Natural killer cell (primary cell): ENCODE data around the gene PPFIBP2. TPM values are rescaled to one million over a fixed set of nuclear protein-coding genes. Genes with fewer than 3 reads are reported as not detected.
A peak's percentile ranks its signal among the peaks of the same experiment; 100 is the strongest.

Experiments used
- ATAC-seq, 3 donors: fragments of 150-1000 bp in 2 of 3; fragments of 200-7000 bp in 1 of 3; cut with Tn5 transposase; 1 replicate in 1 of 3; 2 replicates in 2 of 3; pipeline ENCODE4 v1.10.0; 2021; ENCODE audit warnings: mild to moderate bottlenecking in 2 of 3, moderate library complexity in 2 of 3
- DNase-seq, 2 donors: peaks; one replicate each; pipeline versions ENCODE4 v3.0.0 to v3.0.0-alpha.2; 2013 to 2021; ENCODE audit warnings: mixed read lengths in 1 of 2
- H3K27ac ChIP-seq: one replicate; pipeline ENCODE4 v1.5.1; 2013; ENCODE audit warnings: mild to moderate bottlenecking, low read length
- H3K27me3 ChIP-seq: one replicate; pipeline ENCODE4 v1.6.1; 2013; ENCODE audit warnings: low read length; ENCODE audit not compliant: control insufficient read depth, insufficient read depth
- H3K36me3 ChIP-seq: one replicate; pipeline ENCODE4 v1.6.1; 2013; ENCODE audit warnings: low read length; ENCODE audit not compliant: control insufficient read depth, insufficient read depth
- H3K4me1 ChIP-seq: one replicate; pipeline ENCODE4 v1.6.1; 2013; ENCODE audit warnings: low read length; ENCODE audit not compliant: control insufficient read depth, insufficient read depth
- H3K4me3 ChIP-seq: one replicate; pipeline ENCODE4 v1.5.1; 2013; ENCODE audit warnings: low read length
- H3K9me3 ChIP-seq: one replicate; pipeline ENCODE4 v1.6.1; 2013; ENCODE audit warnings: low read length; ENCODE audit not compliant: control insufficient read depth, insufficient read depth
- H3K27ac Mint-ChIP-seq, 2 donors: one replicate each; pipeline ENCODE4 v1.8.0; 2022; ENCODE audit warnings: mild to moderate bottlenecking in 2 of 2, mixed read lengths in 2 of 2, moderate library complexity in 1 of 2
- H3K27me3 Mint-ChIP-seq, 2 donors: one replicate each; pipeline ENCODE4 v1.8.0; 2022; ENCODE audit warnings: low read depth in 2 of 2, mixed read lengths in 2 of 2
- H3K36me3 Mint-ChIP-seq: one replicate; pipeline ENCODE4 v1.8.0; 2022; ENCODE audit warnings: mixed read lengths
- H3K4me1 Mint-ChIP-seq, 2 donors: one replicate each; pipeline ENCODE4 v1.8.0; 2022; ENCODE audit warnings: mixed read lengths in 2 of 2
- H3K4me3 Mint-ChIP-seq: one replicate; pipeline ENCODE4 v1.8.0; 2022; ENCODE audit warnings: mild to moderate bottlenecking, moderate library complexity, mixed read lengths
- H3K9me3 Mint-ChIP-seq, 2 donors: one replicate each; pipeline ENCODE4 v1.8.0; 2022; ENCODE audit warnings: mixed read lengths in 2 of 2
- CTCF ChIP-seq: fragments of 200-600 bp; IDR thresholded peaks from one replicate; pipeline ENCODE4 v1.8.0; 2022; ENCODE audit warnings: antibody characterized with exemption
- WGBS: methylation state at CpG from one replicate; pipeline ENCODE4 v1.1.7; 2013; ENCODE audit warnings: missing lambda C conversion rate; ENCODE audit not compliant: insufficient coverage; 5-methylcytosine and 5-hydroxymethylcytosine counted together
- intact Hi-C: fragments of 100-400 bp; cut with micrococcal nuclease; formaldehyde crosslinking; loops from one replicate; pipeline ENCODE4 v1.14.2; 2022
- total RNA-seq, 4 donors: library from RNA; stranded (reverse); fragments of 120-200 nt in 1 of 4; gene quantifications; one replicate each; pipeline versions ENCODE4 v1.2.3 to v1.2.4, GENCODE V29; 2013 to 2022

The PPFIBP2 gene
- total RNA-seq, 3 donors from 2014 or later (not counting 1 experiment from before 2014, with no cell fraction given): 15.1 to 23.7 (median 23.1) TPM

GRCh38 chr11:7688238-7688826 is 174.5 kb downstream of the PPFIBP2 start:
- Histone ChIP-seq H3K9me3 (no peaks in the 10 kb centered on the region), H3K4me3 (no peak overlapping the region), H3K27ac (no peak overlapping the region), H3K4me1 (no peaks in the 10 kb centered on the region), H3K36me3 (no peaks in the 10 kb centered on the region), H3K27me3 (peaks cover 3% of the 10 kb centered on the region)
- Mint-ChIP-seq H3K9me3 (no peaks in the 10 kb centered on the region), H3K27me3 (peaks cover 25 to 46% of the 10 kb centered on the region in 2 donors), H3K4me3 (no peak overlapping the region), H3K4me1 (no peaks in the 10 kb centered on the region), H3K36me3 (no peaks in the 10 kb centered on the region), H3K27ac (no peak overlapping the region)
- peak in 2 of 3 donors; percentile 44 to 54 for ATAC-seq
- 5% methylated on average over 2 of the region's 4 CpGs for WGBS
- DNase-seq: peak in 1 of 2 donors; percentile 59
- intact Hi-C loops: loop anchor here (1.0 kb wide), 1 partner anchor 175 kb away; the partner anchor contains the start of gene PPFIBP2
- TF ChIP-seq CTCF: peak; percentile 74

- H3K9me3 Mint-ChIP-seq: no peaks in the 10 kb centered on the region
- no peak overlapping the region for H3K27ac ChIP-seq
- no peak for TF ChIP-seq CTCF
- no peaks in the 10 kb centered on the region for H3K9me3 ChIP-seq
- no peaks in the 10 kb centered on the region for H3K4me1 ChIP-seq
- peaks cover 8% of the 10 kb centered on the region for H3K27me3 ChIP-seq
- no peak overlapping the region for H3K4me3 Mint-ChIP-seq
- H3K36me3 Mint-ChIP-seq: no peaks in the 10 kb centered on the region
- H3K4me1 Mint-ChIP-seq: no peaks in the 10 kb centered on the region
- no peaks in the 10 kb centered on the region for H3K36me3 ChIP-seq
- no peak overlapping the region for H3K4me3 ChIP-seq
- no peak overlapping the region for H3K27ac Mint-ChIP-seq
- ATAC-seq: no peak
- no peak for DNase-seq
- peaks cover 34 to 55% of the 10 kb centered on the region in 2 donors for H3K27me3 Mint-ChIP-seq
- intact Hi-C loops: no loop called here
- WGBS: 78% methylated on average over 4 of the region's 4 CpGs
These were observed 175.4 kb downstream of the PPFIBP2 start for GRCh38 chr11:7689239-7689638.

- intact Hi-C loops: loop anchor here (5.0 to 10.0 kb wide), 2 partner anchors 246 to 878 kb away; no protein-coding TSS in a partner anchor
- Histone ChIP-seq H3K27ac (no peak overlapping the region), H3K36me3 (no peaks in the 10 kb centered on the region), H3K4me3 (no peak overlapping the region), H3K4me1 (peaks cover 3% of the 10 kb centered on the region), H3K9me3 (no peaks in the 10 kb centered on the region), H3K27me3 (peaks cover 10% of the 10 kb centered on the region)
- peaks cover 31 to 57% of the 10 kb centered on the region in 2 donors for H3K27me3 Mint-ChIP-seq
- H3K4me1 Mint-ChIP-seq: no peaks in the 10 kb centered on the region
- no peak overlapping the region for H3K4me3 Mint-ChIP-seq
- ATAC-seq (no peak), DNase-seq (no peak)
- 82% methylated on average over 6 of the region's 6 CpGs for WGBS
- H3K27ac Mint-ChIP-seq: no peak overlapping the region
- no peak for TF ChIP-seq CTCF
- no peaks in the 10 kb centered on the region for H3K9me3 Mint-ChIP-seq
- H3K36me3 Mint-ChIP-seq: no peaks in the 10 kb centered on the region
These were observed 176.8 kb downstream of the PPFIBP2 start for GRCh38 chr11:7690648-7691047.
